ENCODE results near the gene NUP153. TPM values are rescaled to one million over a fixed set of nuclear protein-coding genes. Genes with fewer than 3 reads are reported as not detected.

Gene NUP153
- total RNA-seq, 1 experiment from 2014 or later = 36.3 TPM

GRCh38 chr6:17580518-17581048 is 126.1 kb downstream of the NUP153 start:
- H3K4me3 Mint-ChIP-seq (ENCODE audit: low read depth, unreplicated experiment) = peak overlapping the region; percentile 80
- H3K9me3 Mint-ChIP-seq (ENCODE audit: low read depth, unreplicated experiment) = peaks cover 5% of the 10 kb centered on the region
- no peak for TF ChIP-seq CTCF (IDR thresholded peaks at IDR 0.05; ENCODE audit: unreplicated experiment)
- H3K27me3 Mint-ChIP-seq (ENCODE audit: unreplicated experiment) = no peaks in the 10 kb centered on the region
- CTCF ChIA-PET = no interaction called here
- H3K36me3 Mint-ChIP-seq (ENCODE audit: insufficient read depth, unreplicated experiment) = no peaks in the 10 kb centered on the region
- intact Hi-C loops (cut with micrococcal nuclease; ENCODE audit: unreplicated experiment) = loop anchor here (5.0 kb wide), 2 partner anchors 222 to 298 kb away; partner anchors contain the start of gene RBM24
- DNase-seq = peak; percentile 20
- peaks cover 7% of the 10 kb centered on the region for H3K4me1 Mint-ChIP-seq (ENCODE audit: low read depth, unreplicated experiment)
- BruUV-seq (replicated peaks) = no TSS peak
- no peak overlapping the region for H3K27ac Mint-ChIP-seq (ENCODE audit: unreplicated experiment)

DNA sequence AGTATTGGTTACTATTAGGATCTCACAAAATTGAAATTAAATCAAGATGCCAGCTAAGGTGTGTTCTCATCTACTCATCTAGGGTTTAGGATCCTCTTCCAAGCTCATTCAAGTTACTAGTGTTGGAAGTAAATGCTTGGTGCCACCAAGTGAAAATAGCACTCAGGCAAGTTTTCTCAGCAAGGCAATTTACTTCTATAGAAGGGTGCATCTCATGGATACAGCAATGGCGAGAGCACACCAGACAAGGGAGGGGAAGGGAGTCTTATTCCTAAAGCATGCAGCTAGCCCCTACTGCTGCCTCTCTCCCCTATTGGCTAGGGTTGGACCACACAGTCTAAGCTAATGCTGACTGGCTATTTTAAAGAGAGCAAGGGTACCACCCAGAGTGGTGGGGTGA is 129.7 kb downstream of the NUP153 start:
- Mint-ChIP-seq H3K36me3 (ENCODE audit: insufficient read depth, unreplicated experiment) (no peaks in the 10 kb centered on the region), H3K27me3 (ENCODE audit: unreplicated experiment) (no peaks in the 10 kb centered on the region), H3K9me3 (ENCODE audit: low read depth, unreplicated experiment) (peaks cover 5% of the 10 kb centered on the region), H3K27ac (ENCODE audit: unreplicated experiment) (no peak overlapping the region), H3K4me3 (ENCODE audit: low read depth, unreplicated experiment) (no peak overlapping the region), H3K4me1 (ENCODE audit: low read depth, unreplicated experiment) (no peaks in the 10 kb centered on the region)
- no peak for TF ChIP-seq CTCF (IDR thresholded peaks at IDR 0.05; ENCODE audit: unreplicated experiment)
- no peak for DNase-seq
- no TSS peak for BruUV-seq (replicated peaks)
- CTCF ChIA-PET = no interaction called here
- intact Hi-C loops (cut with micrococcal nuclease; ENCODE audit: unreplicated experiment) = no loop called here

DNA sequence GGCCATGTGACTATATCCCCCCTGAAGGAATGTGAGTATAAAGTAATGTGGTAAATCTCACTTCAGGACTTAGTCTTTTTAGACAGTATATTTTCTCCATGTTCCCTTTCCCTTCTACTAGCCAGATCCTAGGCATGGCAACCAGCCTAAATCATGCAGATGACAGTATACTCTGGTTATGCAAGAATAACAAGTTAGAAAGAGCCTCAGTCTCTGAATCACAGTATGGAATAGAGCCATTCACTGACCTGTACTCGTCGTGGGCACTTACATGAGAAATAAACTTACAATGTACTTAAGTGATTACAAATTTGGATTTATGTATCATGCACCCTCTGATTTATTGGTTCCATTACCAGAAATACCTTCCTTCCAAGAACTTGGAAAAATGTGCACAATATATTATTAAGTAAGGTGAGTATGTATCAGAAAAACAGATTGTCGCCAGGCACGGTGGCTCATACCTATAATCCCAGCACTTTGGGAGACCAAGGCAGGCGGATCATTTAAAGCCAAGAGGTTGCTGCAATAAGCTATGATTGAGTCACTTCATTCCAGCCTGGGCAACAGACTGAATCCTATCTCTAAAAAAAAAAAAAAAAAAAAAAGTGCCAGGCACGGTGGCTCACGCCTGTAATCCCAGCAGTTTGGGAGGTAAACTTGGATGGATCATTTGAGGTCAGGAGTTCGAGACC is 131.7 kb downstream of the NUP153 start:
- no TSS peak for BruUV-seq (replicated peaks)
- CTCF ChIA-PET = interaction anchor here (0.6 kb wide), 1 partner anchor 10 kb away, joined by 3 read pairs; no protein-coding TSS in a partner anchor
- intact Hi-C loops (cut with micrococcal nuclease; ENCODE audit: unreplicated experiment) = no loop called here
- no peak for DNase-seq
- no peaks in the 10 kb centered on the region for H3K4me1 Mint-ChIP-seq (ENCODE audit: low read depth, unreplicated experiment)
- no peak overlapping the region for H3K4me3 Mint-ChIP-seq (ENCODE audit: low read depth, unreplicated experiment)
- H3K9me3 Mint-ChIP-seq (ENCODE audit: low read depth, unreplicated experiment) = peaks cover 5% of the 10 kb centered on the region
- no peak for TF ChIP-seq CTCF (IDR thresholded peaks at IDR 0.05; ENCODE audit: unreplicated experiment)
- H3K27ac Mint-ChIP-seq (ENCODE audit: unreplicated experiment) = no peak overlapping the region
- no peaks in the 10 kb centered on the region for H3K36me3 Mint-ChIP-seq (ENCODE audit: insufficient read depth, unreplicated experiment)
- no peaks in the 10 kb centered on the region for H3K27me3 Mint-ChIP-seq (ENCODE audit: unreplicated experiment)

- Mint-ChIP-seq H3K36me3 (ENCODE audit: insufficient read depth, unreplicated experiment) (no peaks in the 10 kb centered on the region), H3K4me1 (ENCODE audit: low read depth, unreplicated experiment) (no peaks in the 10 kb centered on the region), H3K27ac (ENCODE audit: unreplicated experiment) (no peak overlapping the region), H3K4me3 (ENCODE audit: low read depth, unreplicated experiment) (no peak overlapping the region), H3K9me3 (ENCODE audit: low read depth, unreplicated experiment) (peaks cover 5% of the 10 kb centered on the region), H3K27me3 (ENCODE audit: unreplicated experiment) (no peaks in the 10 kb centered on the region)
- CTCF ChIA-PET = interaction anchor here (0.6 kb wide), 1 partner anchor 10 kb away, joined by 3 read pairs; no protein-coding TSS in a partner anchor
- intact Hi-C loops (cut with micrococcal nuclease; ENCODE audit: unreplicated experiment) = no loop called here
- BruUV-seq (replicated peaks) = no TSS peak
- DNase-seq = no peak
- no peak for TF ChIP-seq CTCF (IDR thresholded peaks at IDR 0.05; ENCODE audit: unreplicated experiment)
Measured at GRCh38 chr6:17565399-17565798, 141.3 kb downstream of the NUP153 start.

Other genes starting within 250 kb of the NUP153 start
- 11.6 and 11.8 TPM in 2 replicates for gene FAM8A1, start 106.6 kb downstream of the NUP153 start, total RNA-seq (2022)

Measured in Calu3 (cell line).